MM.1S (cell line): ENCODE results near the gene MATR3.

Experiments used
- DNase-seq: peaks from one replicate; pipeline ENCODE4 v3.0.0-alpha.2; 2015
- H2AFZ ChIP-seq: fragments of 300-600 bp; sonication (generic); 2 replicates; pipeline ENCODE4 v1.6.0; 2016; ENCODE audit warnings: antibody characterized with exemption, low read length
- H3F3A ChIP-seq: fragments of 300-600 bp; sonication (generic); 2 replicates; pipeline ENCODE4 v1.6.1; 2016; ENCODE audit warnings: mild to moderate bottlenecking, antibody characterized with exemption, low read length, moderate library complexity, mixed read lengths; ENCODE audit not compliant: insufficient read depth
- H3K27ac ChIP-seq: fragments of 300-600 bp; sonication (generic); 2 replicates; pipeline ENCODE4 v1.5.1; 2016; ENCODE audit warnings: mild to moderate bottlenecking, low read length
- H3K27me3 ChIP-seq: fragments of 300-600 bp; sonication (generic); replicated peaks from 2 replicates; pipeline ENCODE4 v1.6.0; 2016; ENCODE audit warnings: low read length; ENCODE audit not compliant: insufficient read depth
- H3K36me3 ChIP-seq: fragments of 300-600 bp; sonication (generic); replicated peaks from 2 replicates; pipeline ENCODE4 v1.6.1; 2016; ENCODE audit warnings: mild to moderate bottlenecking, low read length, mixed read lengths; ENCODE audit not compliant: insufficient read depth
- H3K4me1 ChIP-seq: fragments of 300-600 bp; sonication (generic); 2 replicates; pipeline ENCODE4 v1.6.1; 2016; ENCODE audit warnings: low read length, mixed read lengths
- H3K4me2 ChIP-seq: fragments of 300-600 bp; sonication (generic); 2 replicates; pipeline ENCODE4 v1.6.0; 2016; ENCODE audit warnings: low read depth, low read length
- H3K4me3 ChIP-seq: fragments of 300-600 bp; sonication (generic); 2 replicates; pipeline ENCODE4 v1.5.1; 2016; ENCODE audit warnings: low read length, mixed read lengths
- H3K79me2 ChIP-seq: fragments of 300-600 bp; sonication (generic); 2 replicates; pipeline ENCODE4 v1.6.1; 2016; ENCODE audit warnings: mixed run types, low read length, mixed read lengths
- H3K9ac ChIP-seq: fragments of 300-600 bp; sonication (generic); 2 replicates; pipeline ENCODE4 v1.6.1; 2016; ENCODE audit warnings: low read length, mixed read lengths
- H3K9me2 ChIP-seq: fragments of 300-600 bp; sonication (generic); replicated peaks from 2 replicates; pipeline ENCODE4 v1.6.1; 2016; ENCODE audit warnings: mild to moderate bottlenecking, low read length, mixed read lengths; ENCODE audit not compliant: insufficient read depth
- H3K9me3 ChIP-seq: fragments of 300-600 bp; sonication (generic); replicated peaks from 2 replicates; pipeline ENCODE4 v1.6.1; 2016; ENCODE audit warnings: mild to moderate bottlenecking, low read length, mixed read lengths; ENCODE audit not compliant: insufficient read depth
- H4K20me1 ChIP-seq: fragments of 300-600 bp; sonication (generic); 2 replicates; pipeline ENCODE4 v1.6.1; 2016; ENCODE audit warnings: mild to moderate bottlenecking, low read length, moderate library complexity, mixed read lengths; ENCODE audit not compliant: insufficient read depth
- EZH2 ChIP-seq: fragments of 300-600 bp; sonication (generic); optimal IDR thresholded peaks from 2 replicates; pipeline ENCODE3; 2017; ENCODE audit warnings: low read depth, mild to moderate bottlenecking, antibody characterized with exemption, low read length, mixed read lengths
- EZH2phosphoT487 ChIP-seq: fragments of 300-600 bp; sonication (generic); IDR thresholded peaks from 2 replicates; pipeline ENCODE4 v1.6.1; 2018; ENCODE audit warnings: antibody characterized with exemption, low read length
- TF ChIP-seq, protein P1 (sequence below): fragments of 300-600 bp; sonication (generic); IDR thresholded peaks from 2 replicates; pipeline ENCODE4 v1.5.1; 2016; ENCODE audit warnings: antibody characterized with exemption, low read length, mixed read lengths

Gene MATR3

DNA sequence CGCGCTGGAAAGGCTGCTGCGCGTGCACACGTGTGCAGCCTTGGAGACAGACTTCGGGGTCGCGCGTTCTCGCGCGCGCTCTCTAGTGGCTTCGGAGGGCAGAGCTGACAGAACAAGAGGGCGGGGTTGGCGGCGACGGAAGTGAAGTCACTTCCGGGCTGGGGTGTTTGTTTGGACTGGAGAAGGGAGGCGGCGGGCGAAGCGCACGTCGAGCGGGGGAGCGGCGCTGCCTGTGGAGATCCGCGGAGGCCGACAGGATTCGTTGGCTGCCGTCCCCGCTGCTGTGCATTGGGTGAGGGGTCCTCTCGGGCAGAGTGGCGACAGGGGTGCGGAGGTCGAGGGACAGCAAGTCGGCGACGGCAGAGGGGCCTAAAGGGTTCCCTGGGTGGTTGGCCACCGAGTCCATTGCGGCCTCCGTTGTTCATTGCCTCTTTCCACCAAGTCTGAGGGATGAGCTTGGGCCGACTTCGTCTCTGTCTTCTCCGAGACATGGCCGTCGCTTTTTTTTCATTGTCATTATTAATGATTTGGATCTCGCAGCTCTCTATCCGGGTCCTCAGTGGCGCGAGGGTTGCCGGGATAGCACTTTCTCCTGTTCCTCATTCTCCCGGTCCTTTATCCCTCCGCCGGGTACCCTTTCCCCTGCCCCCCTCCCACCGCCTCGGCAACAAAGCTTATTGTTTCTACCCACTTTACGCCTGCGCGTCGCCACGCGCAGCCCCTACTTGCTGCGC is 48.3 kb downstream of the MATR3 start, which contains the start of gene PAIP2:
TSS of gene PAIP2 (plus strand) at position 166 of the 734 bp plus-strand sequence. CDS start 21,931 bp downstream, outside the sequence.
- Histone ChIP-seq H3K9me3 (no peaks in the 10 kb centered on the region), H2AFZ (peak within 1 kb of the TSS; percentile 80), H3K27ac (peak within 1 kb of the TSS; percentile 93), H4K20me1 (no peaks in the 10 kb centered on the region; the same call in 1 of the 2 replicates), H3K4me3 (peak within 1 kb of the TSS; percentile 91), H3F3A (peaks cover 27% of the 10 kb centered on the region), H3K4me2 (peak within 1 kb of the TSS; percentile 97), H3K36me3 (no peaks in the 10 kb centered on the region), H3K9me2 (no peaks in the 10 kb centered on the region), H3K9ac (peak within 1 kb of the TSS; percentile 92), H3K4me1 (0 out of 2 replicates have a peak, but pooled peaks cover 6% of the 10 kb centered on the region), H3K27me3 (no peaks in the 10 kb centered on the region), H3K79me2 (peaks cover 52% of the 10 kb centered on the region)
- peak; percentile 97 for DNase-seq
- no peak for TF ChIP-seq EZH2
- TF ChIP-seq, protein P1, sequence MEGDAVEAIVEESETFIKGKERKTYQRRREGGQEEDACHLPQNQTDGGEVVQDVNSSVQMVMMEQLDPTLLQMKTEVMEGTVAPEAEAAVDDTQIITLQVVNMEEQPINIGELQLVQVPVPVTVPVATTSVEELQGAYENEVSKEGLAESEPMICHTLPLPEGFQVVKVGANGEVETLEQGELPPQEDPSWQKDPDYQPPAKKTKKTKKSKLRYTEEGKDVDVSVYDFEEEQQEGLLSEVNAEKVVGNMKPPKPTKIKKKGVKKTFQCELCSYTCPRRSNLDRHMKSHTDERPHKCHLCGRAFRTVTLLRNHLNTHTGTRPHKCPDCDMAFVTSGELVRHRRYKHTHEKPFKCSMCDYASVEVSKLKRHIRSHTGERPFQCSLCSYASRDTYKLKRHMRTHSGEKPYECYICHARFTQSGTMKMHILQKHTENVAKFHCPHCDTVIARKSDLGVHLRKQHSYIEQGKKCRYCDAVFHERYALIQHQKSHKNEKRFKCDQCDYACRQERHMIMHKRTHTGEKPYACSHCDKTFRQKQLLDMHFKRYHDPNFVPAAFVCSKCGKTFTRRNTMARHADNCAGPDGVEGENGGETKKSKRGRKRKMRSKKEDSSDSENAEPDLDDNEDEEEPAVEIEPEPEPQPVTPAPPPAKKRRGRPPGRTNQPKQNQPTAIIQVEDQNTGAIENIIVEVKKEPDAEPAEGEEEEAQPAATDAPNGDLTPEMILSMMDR = peak; percentile 82

DNA sequence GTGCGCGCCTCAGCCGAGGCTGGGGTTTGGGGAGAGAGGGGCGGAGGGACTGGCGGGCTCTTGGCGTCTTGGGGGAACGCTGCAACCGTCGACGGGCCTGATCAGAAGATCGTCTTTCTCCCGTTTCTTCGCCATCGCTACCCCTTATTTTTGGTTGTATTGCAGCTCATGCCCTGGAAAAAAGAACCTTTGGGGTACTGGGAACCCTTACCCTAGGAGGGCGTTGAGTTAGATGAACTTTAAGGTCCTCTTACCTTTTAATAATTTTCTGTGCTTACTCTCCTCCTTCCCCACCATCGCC is 48.8 kb downstream of the MATR3 start:
- no peaks in the 10 kb centered on the region for H3K36me3 ChIP-seq
- peak overlapping the region; percentile 93 for H3K27ac ChIP-seq
- peaks cover 57% of the 10 kb centered on the region for H3K79me2 ChIP-seq
- H3K9ac ChIP-seq = peak overlapping the region; percentile 92
- H3K9me2 ChIP-seq = no peaks in the 10 kb centered on the region
- H3K4me3 ChIP-seq = peak overlapping the region; percentile 91
- no peak for TF ChIP-seq EZH2
- TF ChIP-seq, protein P1 = no peak
- no peak for TF ChIP-seq EZH2phosphoT487
- H3K4me2 ChIP-seq = peak overlapping the region; percentile 97
- no peaks in the 10 kb centered on the region; the same call in 1 of the 2 replicates for H4K20me1 ChIP-seq
- DNase-seq = no peak
- peak overlapping the region; percentile 29 for H2AFZ ChIP-seq
- no peaks in the 10 kb centered on the region for H3K27me3 ChIP-seq
- H3F3A ChIP-seq = peaks cover 27% of the 10 kb centered on the region
- no peaks in the 10 kb centered on the region for H3K9me3 ChIP-seq
- 0 out of 2 replicates have a peak, but pooled peaks cover 6% of the 10 kb centered on the region for H3K4me1 ChIP-seq

DNA sequence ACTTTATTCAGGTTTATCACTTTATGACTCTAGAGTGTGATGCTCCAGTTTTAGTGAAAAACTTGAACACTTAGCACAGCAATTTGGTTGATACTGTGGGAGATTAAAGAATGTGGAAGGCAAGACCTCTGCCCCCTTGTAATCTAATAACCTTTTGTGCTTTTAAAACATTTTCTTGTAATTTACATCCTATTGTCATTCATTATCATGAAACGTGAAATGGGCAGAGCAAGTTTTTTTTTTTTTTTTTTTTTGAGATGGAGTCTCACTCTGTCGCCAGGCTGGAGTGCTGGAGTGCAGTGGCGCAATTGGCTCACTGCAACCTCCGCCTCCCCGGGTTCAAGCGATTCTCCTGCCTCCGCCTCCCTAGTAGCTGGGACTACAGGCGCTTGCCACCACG is 49.9 kb downstream of the MATR3 start:
- no peak overlapping the region for H2AFZ ChIP-seq
- no peaks in the 10 kb centered on the region for H3K9me2 ChIP-seq
- TF ChIP-seq EZH2 (no peak), EZH2phosphoT487 (no peak)
- TF ChIP-seq, protein P1 = no peak
- peak overlapping the region; percentile 97 for H3K4me2 ChIP-seq
- peaks cover 27% of the 10 kb centered on the region for H3F3A ChIP-seq
- H3K36me3 ChIP-seq = no peaks in the 10 kb centered on the region
- H3K9ac ChIP-seq = no peak overlapping the region
- H3K27ac ChIP-seq = no peak overlapping the region
- H3K79me2 ChIP-seq = peaks cover 67% of the 10 kb centered on the region
- no peak for DNase-seq
- H3K27me3 ChIP-seq = no peaks in the 10 kb centered on the region
- 0 out of 2 replicates have a peak, but pooled peaks cover 6% of the 10 kb centered on the region for H3K4me1 ChIP-seq
- H3K9me3 ChIP-seq = no peaks in the 10 kb centered on the region
- H4K20me1 ChIP-seq = no peaks in the 10 kb centered on the region; the same call in 1 of the 2 replicates
- H3K4me3 ChIP-seq = peak overlapping the region; percentile 91
